ENCODE data around the gene USP6NL. TPM values are rescaled to one million over a fixed set of nuclear protein-coding genes. Genes with fewer than 3 reads are reported as not detected.

The USP6NL gene
- total and polyA plus RNA-seq, 2 of the 8 experiments (the other 6 are each of a cell fraction or from before 2014, with no cell fraction given) = 10.9 to 28.8 TPM

DNA sequence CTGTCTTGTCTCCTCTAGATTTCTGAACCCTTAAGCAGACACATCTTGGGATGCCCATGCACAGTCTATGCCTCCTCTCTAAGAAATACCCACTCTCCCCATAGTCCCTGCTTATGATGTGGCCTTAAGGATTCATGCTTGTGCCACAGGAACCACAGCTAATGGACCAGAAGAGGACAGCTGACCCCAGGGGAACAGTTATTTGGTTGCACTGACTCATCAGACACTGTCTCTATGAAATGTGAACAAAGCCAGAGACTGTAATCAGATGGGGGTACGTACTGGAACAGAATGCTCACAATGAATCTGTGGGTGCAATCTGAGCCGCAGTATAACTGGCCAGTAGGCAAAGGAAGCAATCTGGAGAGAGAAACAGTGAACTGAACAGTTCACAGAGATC lies 121.9 kb downstream of the USP6NL start:
- Histone ChIP-seq H3K23me2 (ENCODE audit: low read depth, low read length) (no peaks in the 10 kb centered on the region; the same call in 1 of the 2 replicates), H2BK15ac (ENCODE audit: low read length) (no peak overlapping the region), H2BK20ac (ENCODE audit: low read length) (no peak overlapping the region), H3K56ac (replicated peaks; ENCODE audit: insufficient read length, low read depth, low read length) (no peak overlapping the region), H3K4me3 (ENCODE audit: extremely low read depth in 1 of 4, insufficient read depth in 2 of 4, low read depth in 3 of 4, low read length in 4 of 4) (no peak overlapping the region), H4K91ac (replicated peaks; ENCODE audit: insufficient read length, low read length) (no peak overlapping the region), H3K79me2 (ENCODE audit: control insufficient read depth in 1 of 2, insufficient read depth in 2 of 2, low read length in 2 of 2) (no peaks in the 10 kb centered on the region), H3K4ac (replicated peaks; ENCODE audit: insufficient read length, low read depth, low read length) (no peak overlapping the region), H4K20me1 (replicated peaks in 1 of 2; ENCODE audit: control insufficient read depth in 1 of 2, insufficient read depth in 2 of 2, low read length in 2 of 2) (peaks cover 1 to 3% of the 10 kb centered on the region in 2 experiments), H3K18ac (ENCODE audit: extremely low read depth, low read length) (no peak overlapping the region), H3K27ac (ENCODE audit: low read depth, low read length) (no peak overlapping the region), H4K5ac (ENCODE audit: insufficient read length, low read depth, low read length) (no peak overlapping the region), H3K36me3 (ENCODE audit: control insufficient read depth in 2 of 4, insufficient read depth in 4 of 4, low read length in 3 of 4) (peaks cover 3 to 40% (median 20%) of the 10 kb centered on the region in 4 experiments; a peak in 7 of 8 replicates), H3K27me3 (replicated peaks in 1 of 4; ENCODE audit: control insufficient read depth in 3 of 4, extremely low read depth in 1 of 4, insufficient read depth in 3 of 4, low read length in 3 of 4) (no peaks in the 10 kb centered on the region), H3K9ac (replicated peaks in 1 of 4; ENCODE audit: extremely low read depth in 1 of 4, low read depth in 3 of 4, low read length in 3 of 4) (peak overlapping the region in 1 of 4 experiments; percentile 13; a peak in 1 of 7 replicates), H3K14ac (ENCODE audit: insufficient read length) (no peak overlapping the region), H3K23ac (ENCODE audit: insufficient read length) (no peak overlapping the region), H2BK5ac (ENCODE audit: low read depth, low read length) (no peak overlapping the region), H3K9me3 (ENCODE audit: insufficient read depth in 2 of 2, low read depth in 1 of 2, low read length in 1 of 2) (no peaks in the 10 kb centered on the region), H3K4me2 (ENCODE audit: insufficient read depth in 1 of 2, low read depth in 2 of 2, low read length in 2 of 2) (no peak overlapping the region), H3K4me1 (replicated peaks in 1 of 4; ENCODE audit: control insufficient read depth in 3 of 4, insufficient read depth in 4 of 4, low read length in 3 of 4) (no peaks in the 10 kb centered on the region), H4K8ac (ENCODE audit: extremely low read depth, insufficient read depth, low read length) (no peak overlapping the region), H3K79me1 (ENCODE audit: low read depth, low read length) (no peaks in the 10 kb centered on the region), H2BK12ac (ENCODE audit: low read depth, low read length) (no peak overlapping the region), H2BK120ac (replicated peaks; ENCODE audit: low read depth, low read length) (no peak overlapping the region), H2AK5ac (ENCODE audit: low read depth, low read length) (no peak overlapping the region), H2AFZ (ENCODE audit: low read length) (no peak overlapping the region)
- POLR2A ChIA-PET (ENCODE audit: partially characterized antibody) = no interaction called here
- FAIRE-seq (no peak), DNase-seq (ENCODE audit: low read depth in 1 of 2, low spot score in 2 of 2) (no peak)
- whole genome bisulfite sequencing, 2 experiments (ENCODE audit: extremely low coverage in 1 of 2, insufficient coverage in 1 of 2, insufficient read length in 1 of 2, insufficient replicate concordance in 2 of 2, low coverage in 1 of 2, low lambda C conversion rate in 2 of 2, missing lambda C conversion rate in 1 of 2) = 95% methylated on average over 2 of the region's 2 CpGs; no CpG with 5 or more reads in 1 of the 2 experiments
- CTCF ChIA-PET (ENCODE audit: partially characterized antibody) = interaction anchor here (1.0 to 1.1 kb wide), 2 partner anchors 77 to 268 kb away, joined by 3 read pairs; no protein-coding TSS in a partner anchor
- TF ChIP-seq KDM4A (IDR thresholded peaks at IDR 0.05; ENCODE audit: low read depth, low read length, severe bottlenecking) (no peak), MAFK (IDR thresholded peaks at IDR 0.05; ENCODE audit: low read depth, low read length) (no peak), RNF2 (IDR thresholded peaks at IDR 0.05; ENCODE audit: borderline replicate concordance, low read depth, low read length, missing control alignments, poor library complexity, severe bottlenecking) (no peak), SP2 (IDR thresholded peaks at IDR 0.05; ENCODE audit: low read length) (no peak), PHF8 (conservative IDR thresholded peaks at IDR 0.05; ENCODE audit: low read depth, low read length) (no peak), RAD21 (IDR thresholded peaks at IDR 0.05 in 1 of 2, conservative IDR thresholded peaks at IDR 0.05 in 1 of 2; ENCODE audit: low read depth in 2 of 2, low read length in 2 of 2) (no peak), POLR2A (IDR thresholded peaks at IDR 0.05; ENCODE audit: control extremely low read depth in 1 of 2, low read depth in 2 of 2, low read length in 2 of 2) (no peak), SIRT6 (IDR thresholded peaks at IDR 0.05; ENCODE audit: low read length) (no peak), GABPA (IDR thresholded peaks at IDR 0.05; ENCODE audit: borderline replicate concordance, insufficient read depth, low read length) (no peak), EZH2 (IDR thresholded peaks at IDR 0.05; ENCODE audit: low read depth, low read length, severe bottlenecking) (no peak)
- TF ChIP-seq, protein P1, sequence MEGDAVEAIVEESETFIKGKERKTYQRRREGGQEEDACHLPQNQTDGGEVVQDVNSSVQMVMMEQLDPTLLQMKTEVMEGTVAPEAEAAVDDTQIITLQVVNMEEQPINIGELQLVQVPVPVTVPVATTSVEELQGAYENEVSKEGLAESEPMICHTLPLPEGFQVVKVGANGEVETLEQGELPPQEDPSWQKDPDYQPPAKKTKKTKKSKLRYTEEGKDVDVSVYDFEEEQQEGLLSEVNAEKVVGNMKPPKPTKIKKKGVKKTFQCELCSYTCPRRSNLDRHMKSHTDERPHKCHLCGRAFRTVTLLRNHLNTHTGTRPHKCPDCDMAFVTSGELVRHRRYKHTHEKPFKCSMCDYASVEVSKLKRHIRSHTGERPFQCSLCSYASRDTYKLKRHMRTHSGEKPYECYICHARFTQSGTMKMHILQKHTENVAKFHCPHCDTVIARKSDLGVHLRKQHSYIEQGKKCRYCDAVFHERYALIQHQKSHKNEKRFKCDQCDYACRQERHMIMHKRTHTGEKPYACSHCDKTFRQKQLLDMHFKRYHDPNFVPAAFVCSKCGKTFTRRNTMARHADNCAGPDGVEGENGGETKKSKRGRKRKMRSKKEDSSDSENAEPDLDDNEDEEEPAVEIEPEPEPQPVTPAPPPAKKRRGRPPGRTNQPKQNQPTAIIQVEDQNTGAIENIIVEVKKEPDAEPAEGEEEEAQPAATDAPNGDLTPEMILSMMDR (IDR thresholded peaks at IDR 0.05; ENCODE audit: control extremely low read depth in 1 of 3, insufficient read depth in 1 of 3, low read depth in 1 of 3, low read length in 3 of 3) = no peak
